ENCODE measurements around the gene E2F7.

DNA sequence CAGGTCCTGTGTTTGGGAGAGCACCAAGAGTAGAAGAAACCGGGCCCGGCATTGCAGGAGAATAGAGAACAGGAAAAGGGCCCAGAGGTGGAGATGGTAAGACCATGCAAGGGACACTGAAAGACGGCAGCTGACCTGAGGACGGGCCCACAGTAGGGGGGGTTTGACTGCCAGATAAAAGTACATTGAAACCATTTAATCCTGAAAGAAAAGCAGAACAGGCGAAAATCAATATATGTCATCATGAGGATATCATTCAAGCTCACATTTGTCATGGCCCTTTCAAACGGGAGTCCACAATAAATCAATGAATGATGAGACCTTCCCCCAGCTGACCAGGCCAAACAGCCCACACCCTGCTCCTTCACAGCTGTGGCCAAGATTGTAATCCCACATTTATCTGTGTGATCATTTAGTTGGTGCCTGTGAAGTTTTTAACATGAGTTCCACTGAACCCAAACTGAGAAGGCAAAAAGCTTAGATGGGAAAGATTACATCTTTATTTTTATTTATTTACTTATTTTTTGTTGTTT is 39.5 kb downstream of the E2F7 start:
- TF ChIP-seq YY1 (IDR thresholded peaks at IDR 0.05; ENCODE audit: insufficient read depth, insufficient read length), result no peak
- TF ChIP-seq ZNF274 (IDR thresholded peaks at IDR 0.05; ENCODE audit: low read depth, low read length), result no peak
